Activated CD4-positive, alpha-beta T cell treated with anti-CD3 and anti-CD28 coated beads, Interleukin-10, Interleukin-2, amounts not matched to agents 100 ng/mL and 50 ng/mL, durations not matched to agents 16 hours and 8 hours (primary cell): Measurements from ENCODE around the gene C4B.
"Not testable (repeated sequence)": the region's sequence is repeated elsewhere in the genome, so short reads cannot be mapped to it uniquely, and the experiment has no call there.

Experiments
- DNase-seq: peaks from one replicate; pipeline ENCODE4 v3.0.0-alpha.2; 2020

C4B gene

DNA sequence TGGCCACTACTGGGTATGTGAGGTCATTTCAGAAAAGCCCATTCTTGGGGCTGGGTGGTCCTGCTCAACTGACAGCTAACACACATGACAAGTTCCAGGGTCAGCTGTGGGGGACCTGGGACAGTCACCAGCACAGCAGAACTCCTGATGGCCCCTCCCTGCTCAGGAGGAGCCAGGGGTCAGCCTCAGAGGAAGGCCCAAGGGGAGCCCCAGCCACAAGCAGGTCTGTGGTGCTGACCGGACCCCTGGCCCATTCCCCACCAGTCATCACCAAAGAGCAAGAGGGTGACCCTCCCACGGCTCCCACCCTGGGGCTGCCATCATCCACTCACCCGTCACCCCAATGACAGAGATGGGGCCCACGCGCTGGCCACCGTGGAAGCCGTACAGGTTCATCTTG, 41.7 kb downstream of the C4B start:
- DNase-seq: no peak

DNA sequence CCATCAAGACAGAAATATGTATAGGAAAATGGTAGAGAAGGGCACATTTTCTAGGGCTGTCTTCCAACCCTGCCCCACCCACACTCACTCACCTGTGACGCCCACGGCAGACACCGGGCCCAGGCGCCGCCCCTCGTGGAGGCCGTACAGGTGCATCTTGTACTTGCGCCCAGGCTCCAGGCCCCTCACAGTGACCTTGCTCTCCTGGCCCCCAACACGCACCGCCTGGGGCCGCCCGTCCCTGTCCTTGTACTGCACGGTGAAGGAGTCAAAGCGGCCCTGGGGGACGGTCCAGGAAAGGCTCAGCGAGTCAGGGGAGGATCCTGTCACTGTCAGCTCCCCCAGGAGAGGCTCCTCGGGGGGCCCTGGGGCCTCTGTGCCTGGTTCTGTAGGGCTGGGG, 43.4 kb downstream of the C4B start:
- DNase-seq: no peak

DNA sequence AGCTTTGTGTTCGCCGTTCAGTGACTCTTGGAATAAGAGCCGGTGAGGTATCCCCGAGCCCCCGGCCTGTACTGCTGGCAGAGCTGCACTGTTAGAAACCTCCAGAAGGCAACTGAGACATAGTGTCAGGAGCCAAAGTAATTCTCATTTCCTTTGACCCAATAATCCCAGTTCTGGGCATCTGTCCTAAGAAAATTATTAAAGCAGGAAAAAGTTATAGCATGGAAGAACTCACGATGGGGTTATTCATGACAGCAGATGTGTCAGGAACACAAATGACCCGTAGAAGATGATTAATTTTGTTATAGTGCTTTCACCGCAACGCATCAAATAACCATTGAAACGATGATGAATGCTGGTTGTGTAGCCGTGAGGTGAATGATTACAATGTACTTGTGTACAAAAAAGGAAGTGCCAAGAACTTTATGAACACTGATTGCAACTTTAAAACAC, 43.9 kb downstream of the C4B start:
- DNase-seq: no peak

DNA sequence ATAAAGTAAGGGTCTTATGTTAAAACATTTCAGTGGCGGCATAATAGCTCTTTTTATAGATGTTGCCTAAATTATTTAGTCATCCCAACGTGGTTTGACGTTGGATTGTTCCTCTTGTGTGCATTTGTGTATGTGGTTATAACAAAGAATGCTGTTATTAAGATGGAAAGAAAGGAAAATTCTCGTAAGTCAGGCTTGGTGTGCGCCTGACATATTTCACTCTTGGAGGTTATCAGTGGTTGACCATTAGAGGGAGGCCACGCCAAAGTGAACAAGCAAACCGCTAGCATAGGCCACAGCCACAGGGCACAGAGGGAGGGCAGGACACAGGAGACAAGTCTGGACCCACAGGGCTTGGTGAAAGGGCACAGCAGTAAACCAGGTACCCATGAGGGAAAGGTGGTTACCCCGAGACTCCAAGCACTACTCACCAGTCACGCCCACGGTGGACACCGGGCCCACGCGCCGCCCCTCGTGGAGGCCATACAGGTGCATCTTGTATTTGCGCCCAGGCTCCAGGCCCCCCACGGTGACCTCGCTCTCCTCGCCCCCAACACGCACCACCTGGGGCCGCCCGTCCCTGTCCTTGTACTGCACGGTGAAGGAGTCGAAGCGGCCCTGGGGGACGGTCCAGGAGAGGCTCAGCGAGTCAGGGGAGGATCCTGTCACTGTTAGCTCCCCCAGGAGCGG, 46.5 kb downstream of the C4B start:
- no peak for DNase-seq

- DNase-seq: no peak
Measured at GRCh38 chr6:32064706-32065105, 50.1 kb downstream of the C4B start.

DNA sequence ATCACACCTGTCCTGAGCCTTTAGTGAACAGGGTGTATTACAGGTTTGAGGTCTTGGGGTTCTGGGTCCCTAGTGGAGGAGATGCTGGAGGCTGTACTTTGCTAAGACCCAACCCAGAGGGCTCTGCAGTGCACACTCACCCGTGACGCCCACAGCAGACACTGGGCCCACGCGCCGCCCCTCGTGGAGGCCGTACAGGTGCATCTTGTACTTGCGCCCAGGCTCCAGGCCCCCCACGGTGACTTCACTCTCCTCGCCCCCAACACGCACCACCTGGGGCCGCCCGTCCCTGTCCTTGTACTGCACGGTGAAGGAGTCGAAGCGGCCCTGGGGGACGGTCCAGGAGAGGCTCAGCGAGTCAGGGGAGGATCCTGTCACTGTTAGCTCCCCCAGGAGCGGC, 52.9 kb downstream of the C4B start:
- not testable (repeated sequence) for DNase-seq

DNA sequence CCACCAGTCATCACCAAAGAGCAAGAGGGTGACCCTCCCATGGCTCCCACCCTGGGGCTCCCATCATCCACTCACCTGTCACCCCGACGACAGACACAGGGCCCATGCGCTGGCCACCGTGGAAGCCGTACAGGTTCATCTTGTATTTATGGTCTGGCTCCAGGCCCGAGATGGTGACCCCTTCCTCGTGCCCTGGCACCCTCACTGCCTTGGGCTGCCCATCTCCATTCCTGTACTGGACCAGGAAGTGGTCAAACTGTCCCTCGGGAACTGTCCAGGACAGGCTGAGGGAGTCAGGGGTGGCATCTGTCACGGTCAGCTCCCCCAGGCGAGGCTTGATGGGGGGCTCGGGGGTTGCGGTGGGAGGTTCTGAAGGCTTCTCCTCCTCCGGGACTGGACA, 53.7 kb downstream of the C4B start:
- DNase-seq: not testable (repeated sequence)

GRCh38 chr6:32068867-32069266, 54.3 kb downstream of the C4B start:
- DNase-seq: no peak

GRCh38 chr6:32069460-32069859, 54.9 kb downstream of the C4B start:
- no peak for DNase-seq

DNA sequence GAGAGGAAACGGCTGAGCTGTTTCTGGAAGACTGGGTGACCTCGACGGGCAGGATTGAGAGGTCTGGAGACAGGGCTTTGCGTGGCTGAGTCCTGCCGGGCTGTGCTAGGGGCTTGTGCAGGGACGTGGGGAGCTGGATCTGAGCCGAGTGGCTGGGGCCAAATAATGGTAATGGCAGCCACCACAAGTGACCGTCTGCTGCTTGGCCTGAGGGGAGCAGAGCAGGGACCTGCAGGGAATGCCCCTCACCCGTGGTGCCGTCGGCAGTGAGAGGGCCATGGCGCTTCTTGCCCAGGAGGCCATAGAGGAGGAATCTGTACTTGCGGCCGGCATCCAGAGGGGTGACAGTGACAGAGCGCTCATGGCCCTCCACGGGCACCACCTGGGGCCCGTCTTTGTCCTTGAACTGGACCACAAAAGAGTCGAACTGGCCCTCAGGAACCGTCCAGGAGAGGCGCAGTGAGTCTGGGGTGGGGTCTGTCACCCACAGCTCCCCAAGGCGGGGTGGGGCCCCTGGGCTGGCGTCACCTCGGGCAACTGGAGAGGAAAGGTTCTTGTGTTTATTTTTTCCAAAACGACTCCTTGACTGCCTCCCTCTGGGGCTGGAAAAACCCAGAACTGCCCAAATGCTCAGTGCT, 55.4 kb downstream of the C4B start:
- no peak for DNase-seq

- no peak for DNase-seq
Measured at GRCh38 chr6:32070814-32071543, 56.4 kb downstream of the C4B start.

DNA sequence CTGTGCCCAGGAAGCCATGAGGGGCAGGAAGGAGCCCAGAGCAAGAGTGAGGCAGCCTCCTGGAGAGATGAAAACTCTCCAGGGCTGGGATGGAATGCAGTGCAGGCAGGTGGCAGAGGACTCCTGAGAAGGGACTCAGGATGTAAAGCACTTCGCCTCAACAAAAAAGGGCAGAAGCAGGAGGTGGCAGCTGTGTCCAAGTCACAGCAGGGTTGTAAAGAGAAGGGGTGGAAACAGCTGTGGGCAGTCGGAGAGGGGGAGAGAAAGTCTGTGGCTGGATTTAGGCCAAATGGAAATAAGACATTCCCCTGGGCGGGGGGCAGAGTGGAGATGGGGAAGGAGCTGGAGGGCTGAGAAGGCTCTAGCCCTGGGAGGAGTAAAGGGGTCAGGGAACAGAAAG, 58.5 kb downstream of the C4B start:
- DNase-seq: no peak

- no peak for DNase-seq
Measured at GRCh38 chr6:32073613-32074012, 59.0 kb downstream of the C4B start.

- no peak for DNase-seq
Measured at GRCh38 chr6:32074996-32075532, 60.5 kb downstream of the C4B start.

DNA sequence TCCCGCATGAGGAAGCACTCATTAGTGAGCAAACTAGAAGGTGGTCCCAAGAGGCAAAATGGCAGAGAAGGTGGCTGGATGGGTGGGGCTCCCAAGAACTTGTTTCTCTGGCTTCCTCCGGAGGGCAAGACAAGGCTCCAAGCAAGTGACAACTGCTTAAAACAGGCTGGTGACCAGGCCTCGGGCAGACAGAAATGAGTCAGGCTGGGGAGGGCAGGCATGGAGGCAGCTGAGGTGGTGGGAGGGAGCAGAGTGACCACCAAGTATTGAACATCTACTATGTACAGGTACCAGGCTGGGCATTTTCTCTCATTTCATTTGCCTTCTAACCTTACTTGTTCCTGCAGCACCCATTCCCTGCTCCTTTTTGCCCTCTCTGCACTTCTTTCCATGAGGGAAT, 61.2 kb downstream of the C4B start:
- no peak for DNase-seq

DNA sequence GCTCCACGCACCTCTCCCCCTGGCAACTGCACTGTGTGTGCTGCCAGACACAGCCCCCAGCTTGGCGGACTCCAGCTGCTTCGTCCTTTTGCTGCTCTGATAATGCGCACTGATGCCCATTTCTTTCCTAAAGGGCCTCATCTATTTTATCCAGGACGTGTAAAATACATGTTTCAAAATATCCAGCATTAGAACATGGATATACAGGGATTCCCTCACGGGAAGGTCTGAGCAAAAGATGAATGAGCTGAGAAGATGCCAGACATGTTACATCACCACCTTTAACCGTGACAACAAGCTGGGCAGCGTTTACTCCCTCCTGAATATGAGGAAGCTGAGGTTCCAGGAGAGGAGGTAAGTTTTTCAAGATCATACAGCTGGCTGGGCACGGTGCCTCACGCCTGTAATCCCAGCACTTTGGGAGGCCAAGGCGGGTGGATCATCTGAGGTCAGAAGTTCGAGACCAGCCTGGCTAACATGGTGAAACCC, 61.8 kb downstream of the C4B start:
- DNase-seq: no peak

GRCh38 chr6:32079566-32080290, 65.1 kb downstream of the C4B start:
- DNase-seq: no peak

DNA sequence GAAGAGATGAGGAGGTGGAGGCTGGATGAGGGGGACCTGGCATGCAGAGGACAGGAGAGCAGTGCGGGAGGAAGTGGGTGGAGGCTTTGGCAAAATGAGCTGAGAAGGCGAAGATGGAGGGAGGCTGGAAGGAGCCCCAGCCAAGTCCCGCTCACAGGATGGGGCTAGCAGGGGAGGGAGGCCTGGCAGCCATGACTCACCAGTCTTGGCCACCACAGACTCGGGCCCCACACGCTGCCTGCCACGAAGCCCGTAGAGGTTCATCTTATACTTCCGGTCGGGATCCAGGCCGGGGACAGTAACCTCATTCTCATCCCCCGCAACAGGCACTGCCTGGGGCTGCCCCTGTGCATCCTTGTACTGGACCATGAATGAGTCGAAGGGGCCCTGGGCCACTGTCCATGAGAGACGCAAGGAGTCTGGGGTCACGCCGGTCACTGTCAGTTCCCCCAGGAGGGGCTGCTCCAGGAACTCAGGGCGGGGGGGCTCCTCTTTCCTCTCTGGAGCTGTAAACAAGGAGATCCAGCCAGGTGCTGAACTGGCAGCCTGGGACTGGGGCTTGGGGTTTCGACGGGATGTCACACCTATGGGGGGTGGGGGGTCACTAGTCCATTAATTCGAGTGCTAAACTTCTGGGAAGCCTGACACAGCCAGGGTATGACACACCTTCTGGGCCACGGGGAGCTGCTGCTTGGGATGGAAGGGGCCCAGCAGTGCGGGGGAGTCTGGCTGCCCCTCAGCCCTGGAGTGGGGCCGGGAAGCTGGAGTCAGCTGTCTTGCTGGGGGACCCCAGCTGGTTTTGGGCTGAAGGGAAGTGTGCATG, 66.8 kb downstream of the C4B start:
- no peak for DNase-seq

DNA sequence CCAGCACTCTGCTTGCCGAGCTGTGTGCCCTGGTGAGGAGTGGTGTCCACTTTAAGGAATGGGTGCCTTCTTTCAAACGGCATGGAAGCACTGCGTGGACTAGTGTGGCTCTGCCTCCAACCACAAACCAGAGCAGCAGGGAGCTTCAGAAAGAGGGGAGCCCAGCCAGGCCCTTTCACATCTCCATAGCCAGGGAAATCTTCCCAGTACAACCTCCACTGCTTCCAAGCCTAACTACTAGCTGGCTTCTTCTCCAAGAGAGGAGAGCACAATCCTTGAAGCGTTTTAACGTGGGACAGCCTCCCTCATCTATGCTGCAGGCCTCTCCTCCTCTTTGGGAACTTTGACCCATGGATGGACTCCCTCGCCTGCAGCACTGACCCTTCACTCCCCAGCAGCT, 67.9 kb downstream of the C4B start:
- no peak for DNase-seq

DNA sequence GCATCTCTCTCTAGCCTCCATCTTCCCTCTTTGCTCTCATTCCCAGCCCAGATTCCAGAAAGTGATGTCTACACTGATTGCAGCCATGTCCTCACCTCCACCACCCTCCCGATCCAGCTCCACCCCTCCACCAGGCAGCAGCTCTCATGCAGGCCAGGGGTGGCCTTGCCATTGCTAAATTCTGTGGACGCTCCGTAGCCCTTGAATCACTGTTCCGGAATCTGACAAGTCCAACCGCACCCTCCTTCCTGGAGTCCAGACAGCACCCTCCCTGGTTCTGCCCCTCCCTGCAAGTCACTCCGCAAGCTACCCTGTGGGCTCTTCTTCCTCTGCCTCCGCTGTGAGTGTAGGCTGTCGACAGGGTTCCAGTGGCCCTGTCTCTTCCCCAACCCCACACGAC, 68.3 kb downstream of the C4B start:
- DNase-seq: no peak

- DNase-seq: no peak
Measured at GRCh38 chr6:32083812-32084768, 69.5 kb downstream of the C4B start.
